ENCODE results near the gene MAPKAPK5.
"Not testable (repeated sequence)": the region's sequence is repeated elsewhere in the genome, so short reads cannot be mapped to it uniquely, and the experiment has no call there.

MAPKAPK5 gene

GRCh38 chr12:111886662-111887545 lies 44.9 kb downstream of the MAPKAPK5 start:
- DNase-seq (ENCODE audit: low spot score) (no peak), FAIRE-seq (no peak)

GRCh38 chr12:111887926-111888745 lies 46.1 kb downstream of the MAPKAPK5 start:
- FAIRE-seq: no peak
- DNase-seq (ENCODE audit: low spot score): no peak

DNA sequence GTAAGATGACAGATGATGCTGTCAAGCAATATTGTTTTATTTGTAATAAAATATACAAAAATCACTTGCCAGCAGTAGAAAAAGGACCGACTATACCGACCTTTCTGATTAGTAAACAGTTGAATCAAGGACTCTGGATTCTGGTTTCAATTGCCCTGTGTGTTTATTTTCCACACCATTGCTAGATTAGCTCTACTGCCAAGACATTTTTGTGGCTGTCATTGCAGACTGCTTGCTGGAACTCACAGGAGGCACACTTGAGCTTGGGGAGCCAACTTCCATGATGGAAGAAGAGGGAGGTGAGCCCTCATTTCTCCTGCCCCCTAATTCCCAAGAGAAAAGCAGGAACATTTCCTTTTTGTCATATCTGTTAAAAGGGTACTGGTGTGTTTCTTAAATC lies 51.3 kb downstream of the MAPKAPK5 start:
- FAIRE-seq: no peak
- no peak for DNase-seq (ENCODE audit: low spot score)

GRCh38 chr12:111894556-111894955 lies 52.5 kb downstream of the MAPKAPK5 start:
- FAIRE-seq (no peak), DNase-seq (ENCODE audit: low spot score) (no peak)

DNA sequence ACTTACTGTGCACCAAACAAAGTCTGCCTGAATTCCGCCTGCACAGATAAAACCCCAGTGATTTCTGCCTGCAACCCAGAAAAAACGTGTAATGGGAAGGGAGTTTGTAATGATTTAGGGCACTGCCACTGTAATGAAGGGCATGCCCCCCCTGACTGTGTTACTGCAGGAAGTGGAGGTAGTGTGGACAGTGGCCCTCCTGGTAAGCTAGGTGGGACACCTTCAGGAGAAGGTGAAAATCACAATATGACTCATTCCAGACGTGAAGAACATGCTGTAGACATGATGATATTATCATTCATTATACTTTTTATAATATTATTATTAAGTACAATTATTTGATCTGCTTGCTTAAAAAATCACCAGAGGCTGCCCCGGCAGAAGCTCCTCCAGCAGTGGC lies 59.2 kb downstream of the MAPKAPK5 start:
- DNase-seq (ENCODE audit: low spot score): no peak
- FAIRE-seq: no peak

GRCh38 chr12:111904446-111904975 lies 62.5 kb downstream of the MAPKAPK5 start:
- no peak for FAIRE-seq
- no peak for DNase-seq (ENCODE audit: low spot score)

- FAIRE-seq: no peak
Observed at GRCh38 chr12:111905502-111905901, 63.5 kb downstream of the MAPKAPK5 start.

GRCh38 chr12:111907740-111908139 lies 65.7 kb downstream of the MAPKAPK5 start:
- no peak for DNase-seq (ENCODE audit: low spot score)
- no peak for FAIRE-seq

More at GRCh38 chr12:111905502-111905901, 63.5 kb downstream of the MAPKAPK5 start:
- DNase-seq (ENCODE audit: low spot score): no peak

DNA sequence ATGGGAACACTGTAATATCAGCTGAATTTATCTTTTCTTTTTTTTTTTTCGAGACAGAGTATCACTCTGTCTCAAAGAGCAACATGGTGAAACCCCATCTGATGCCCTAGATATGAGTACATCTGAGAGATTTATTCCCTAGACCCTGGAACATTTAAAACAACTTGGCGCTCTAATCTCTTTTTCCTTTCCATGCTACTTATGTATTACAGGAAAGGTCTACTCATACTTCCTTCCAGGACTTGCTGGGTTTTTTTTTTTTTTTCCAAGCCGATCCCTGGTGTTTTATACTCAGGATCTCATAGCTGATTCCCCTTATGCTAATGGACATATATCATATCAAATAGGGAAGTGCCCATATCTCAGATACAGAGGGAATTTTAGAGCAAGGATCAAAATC lies 83.1 kb downstream of the MAPKAPK5 start:
- DNase-seq (ENCODE audit: low spot score) (no peak), FAIRE-seq (no peak)

DNA sequence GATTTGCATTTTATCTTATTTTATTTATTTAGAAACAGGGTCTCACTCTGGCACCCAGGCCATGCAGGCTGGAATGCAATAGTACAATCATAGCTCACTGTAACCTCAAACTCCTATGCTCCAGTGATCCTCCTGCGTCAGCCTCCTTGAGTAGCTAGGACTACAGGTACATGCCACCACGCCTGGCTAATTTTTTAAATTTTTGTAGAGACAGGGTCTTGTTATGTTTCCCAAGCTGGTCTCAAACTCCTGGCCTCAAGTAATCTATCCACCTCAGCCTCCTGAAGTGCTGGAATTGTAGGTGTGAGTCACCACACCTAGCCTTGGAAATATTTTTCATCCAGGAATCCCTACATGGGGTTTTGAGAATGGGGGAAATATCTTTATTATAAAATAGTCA lies 84.6 kb downstream of the MAPKAPK5 start:
- FAIRE-seq (no peak), DNase-seq (ENCODE audit: low spot score) (no peak)

DNA sequence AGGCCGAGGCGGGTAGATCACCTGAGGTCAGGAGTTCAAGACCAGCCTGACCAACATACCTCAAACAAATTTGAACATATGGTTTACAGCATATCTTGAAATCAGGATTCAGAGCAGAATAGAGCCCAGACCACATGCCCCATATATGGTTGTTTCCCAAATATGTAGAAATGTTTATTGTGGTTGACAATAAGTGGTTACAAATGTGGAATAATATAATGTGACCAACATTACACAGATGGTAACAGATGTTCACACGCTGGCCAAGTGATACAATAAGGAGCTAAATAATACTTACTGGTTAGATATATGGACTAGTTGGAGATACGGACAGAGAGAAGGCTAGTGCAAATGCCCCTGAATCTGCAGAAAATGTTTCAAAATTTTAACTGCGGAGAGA lies 85.3 kb downstream of the MAPKAPK5 start:
- DNase-seq (ENCODE audit: low spot score) (no peak), FAIRE-seq (no peak)

- no peak for FAIRE-seq
- no peak for DNase-seq (ENCODE audit: low spot score)
Observed at GRCh38 chr12:111932241-111932640, 90.2 kb downstream of the MAPKAPK5 start.

- no peak for FAIRE-seq
- no peak for DNase-seq (ENCODE audit: low spot score)
Observed at GRCh38 chr12:111936869-111937268, 94.8 kb downstream of the MAPKAPK5 start.

DNA sequence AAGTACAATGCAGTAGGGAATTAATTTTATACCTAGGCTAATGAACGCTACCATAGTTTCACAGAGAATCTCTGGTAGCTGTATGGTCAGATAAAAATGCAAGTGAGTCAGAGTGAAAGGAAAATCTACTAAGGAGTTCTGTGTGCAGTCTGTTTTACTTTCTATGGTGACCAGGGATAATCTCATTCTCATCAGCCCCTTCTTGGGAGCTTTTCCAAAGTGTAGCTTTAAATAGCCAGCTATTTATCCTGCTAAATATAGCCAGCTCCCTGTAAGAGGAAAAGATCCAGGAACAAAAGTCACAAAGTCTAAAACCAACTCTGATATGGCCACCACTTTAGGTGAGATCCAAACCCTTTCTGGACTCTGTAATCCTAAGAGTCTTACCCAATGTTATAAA lies 95.4 kb downstream of the MAPKAPK5 start:
- DNase-seq (ENCODE audit: low spot score): no peak
- no peak for FAIRE-seq

DNA sequence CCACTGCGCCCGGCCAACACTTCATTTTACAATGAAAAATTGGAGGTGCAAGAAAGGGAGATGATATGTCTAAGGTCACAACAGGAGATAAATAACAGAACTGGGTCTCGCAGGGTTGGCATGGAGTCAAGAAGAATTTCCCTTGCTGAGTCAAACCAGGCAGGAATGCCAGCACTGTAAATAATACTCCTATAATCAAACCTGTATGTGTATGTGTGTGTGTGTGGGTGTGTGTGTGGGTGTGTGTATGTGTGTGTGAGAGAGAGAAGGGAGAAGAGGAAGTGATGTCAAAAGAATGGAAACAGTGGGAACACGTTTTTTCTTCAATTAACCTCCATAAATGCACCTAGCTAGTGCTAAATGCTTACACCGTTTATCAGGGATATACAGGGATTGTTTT lies 100.5 kb downstream of the MAPKAPK5 start:
- DNase-seq (ENCODE audit: low spot score) (no peak), FAIRE-seq (no peak)

DNA sequence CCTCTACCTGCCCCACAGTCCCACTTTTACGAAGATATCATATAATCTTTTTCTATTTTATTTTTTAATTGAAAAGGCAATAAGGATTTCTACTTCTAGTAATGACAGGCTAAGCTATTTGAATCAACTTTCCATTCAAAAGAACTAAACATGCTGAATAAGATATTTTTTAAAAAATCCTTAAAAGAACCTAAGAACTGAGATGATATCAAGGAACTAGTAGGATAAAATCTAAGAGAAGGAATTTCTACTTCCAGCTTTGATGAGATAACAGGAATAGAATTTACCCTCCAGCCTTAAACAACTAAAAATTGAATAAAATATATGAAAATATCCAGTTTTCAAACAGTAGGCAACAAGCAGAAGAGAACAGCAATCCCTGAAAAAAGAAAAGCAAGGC lies 101.9 kb downstream of the MAPKAPK5 start:
- DNase-seq (ENCODE audit: low spot score) (no peak), FAIRE-seq (no peak)

- FAIRE-seq: not testable (repeated sequence)
Observed at GRCh38 chr12:111950961-111951676, 109.1 kb downstream of the MAPKAPK5 start.

More at GRCh38 chr12:111950961-111951676, 109.1 kb downstream of the MAPKAPK5 start:
- DNase-seq (ENCODE audit: low spot score): not testable (repeated sequence)
